Loucy (cell line): ENCODE results near the gene FZD10.

ENCODE experiments used
- H2AFZ ChIP-seq: fragments of 200-600 bp; sonication (generic); 2 replicates; pipeline ENCODE4 v1.6.0; 2016; ENCODE audit warnings: antibody characterized with exemption, mild to moderate bottlenecking, low read length, moderate library complexity
- H3F3A ChIP-seq: fragments of 200-600 bp; 2 replicates; pipeline ENCODE4 v1.6.0; 2016; ENCODE audit warnings: antibody characterized with exemption, low read depth, mild to moderate bottlenecking
- H3K27me3 ChIP-seq: fragments of 200-600 bp; sonication (generic); 2 replicates; pipeline ENCODE4 v1.6.1; 2014; ENCODE audit warnings: low read length, mild to moderate bottlenecking; ENCODE audit not compliant: insufficient read depth, poor library complexity, severe bottlenecking
- H3K36me3 ChIP-seq: fragments of 200-600 bp; sonication (generic); 2 replicates; pipeline ENCODE4 v1.6.1; 2016; ENCODE audit warnings: low read length; ENCODE audit not compliant: insufficient read depth
- H3K4me1 ChIP-seq: fragments of 200-600 bp; sonication (generic); 2 replicates; pipeline ENCODE4 v1.5.1; 2014; ENCODE audit warnings: low read length, mild to moderate bottlenecking; ENCODE audit not compliant: insufficient read depth, poor library complexity, severe bottlenecking
- H3K4me2 ChIP-seq: fragments of 200-600 bp; sonication (generic); 2 replicates; pipeline ENCODE4 v1.6.0; 2014; ENCODE audit warnings: antibody characterized with exemption, low read length, low read depth, mild to moderate bottlenecking; ENCODE audit not compliant: poor library complexity, severe bottlenecking
- H3K4me3 ChIP-seq: fragments of 200-600 bp; sonication (generic); 2 replicates; pipeline ENCODE4 v1.5.1; 2014; ENCODE audit warnings: low read length, mild to moderate bottlenecking, mixed read lengths; ENCODE audit not compliant: poor library complexity, severe bottlenecking
- H3K79me2 ChIP-seq: fragments of 200-600 bp; sonication (generic); 2 replicates; pipeline ENCODE4 v1.6.1; 2014; ENCODE audit warnings: low read length; ENCODE audit not compliant: insufficient read depth
- H3K9ac ChIP-seq: fragments of 200-600 bp; sonication (generic); 2 replicates; pipeline ENCODE4 v1.6.0; 2014; ENCODE audit warnings: mild to moderate bottlenecking, low read depth, low read length, moderate library complexity; ENCODE audit not compliant: poor library complexity, severe bottlenecking
- H3K9me2 ChIP-seq: fragments of 200-600 bp; sonication (generic); replicated peaks from 2 replicates; pipeline ENCODE4 v1.6.1; 2016; ENCODE audit warnings: low read depth, low read length, mixed read lengths
- H3K9me3 ChIP-seq: fragments of 200-600 bp; sonication (generic); 2 replicates; pipeline ENCODE4 v1.6.1; 2014; ENCODE audit warnings: mild to moderate bottlenecking, antibody characterized with exemption, low read length, low read depth; ENCODE audit not compliant: insufficient read depth
- H4K20me1 ChIP-seq: fragments of 200-600 bp; sonication (generic); 2 replicates; pipeline ENCODE4 v1.6.0; 2014; ENCODE audit warnings: antibody characterized with exemption, low read length, mild to moderate bottlenecking; ENCODE audit not compliant: insufficient read depth, poor library complexity, severe bottlenecking
- EZH2phosphoT487 ChIP-seq: fragments of 200-600 bp; IDR thresholded peaks from 2 replicates; pipeline ENCODE4 v1.6.1; 2018; ENCODE audit warnings: antibody characterized with exemption, mild to moderate bottlenecking, moderate library complexity, borderline replicate concordance
- TF ChIP-seq, protein P1 (sequence below): fragments of 200-600 bp; sonication (generic); conservative IDR thresholded peaks from 2 replicates; pipeline ENCODE4 v1.5.1; 2014; ENCODE audit warnings: mild to moderate bottlenecking, antibody characterized with exemption, low read length

FZD10 gene

DNA sequence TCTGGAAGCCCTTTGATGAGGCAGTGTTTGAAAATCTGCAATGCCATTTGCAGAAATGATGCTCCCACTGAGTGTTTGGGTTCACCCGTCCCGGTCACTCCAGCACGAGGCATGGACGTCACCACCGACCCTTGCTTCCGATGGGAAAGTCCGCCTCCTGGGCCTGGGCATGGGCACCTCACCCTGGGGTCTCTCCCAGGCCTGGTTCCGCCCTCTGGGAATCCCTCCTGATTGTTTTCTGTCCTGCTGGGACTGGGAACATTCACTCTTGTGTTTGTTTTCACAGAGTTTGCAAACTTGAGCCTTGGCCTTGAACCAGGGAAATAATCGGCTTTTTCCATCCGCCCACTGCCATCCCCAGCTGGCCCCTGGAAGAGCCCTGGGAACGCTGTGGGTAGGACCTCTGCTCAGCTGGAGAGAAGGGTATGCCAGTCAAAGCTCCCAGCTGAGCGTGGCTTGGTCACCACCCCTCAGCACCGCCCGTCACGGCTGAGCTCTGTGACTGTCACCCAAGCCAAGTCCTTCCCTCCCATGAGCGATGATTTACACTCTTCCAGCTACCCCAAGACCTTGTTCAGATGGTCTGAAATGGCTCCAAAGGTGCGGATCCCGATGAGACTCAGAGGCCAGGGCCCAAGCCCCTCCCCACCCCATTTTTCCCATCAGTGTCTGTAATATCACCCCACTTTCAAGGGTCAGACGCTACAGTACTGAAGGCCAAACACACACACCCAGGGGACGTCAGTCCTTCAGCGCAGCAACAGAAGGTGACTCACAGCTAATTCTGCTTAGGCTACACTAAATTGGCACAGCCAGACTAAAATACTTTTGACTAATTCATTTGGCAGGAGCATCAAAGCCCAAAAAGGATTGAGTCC is 34.1 kb upstream of the FZD10 start:
- no peak overlapping the region for H2AFZ ChIP-seq

DNA sequence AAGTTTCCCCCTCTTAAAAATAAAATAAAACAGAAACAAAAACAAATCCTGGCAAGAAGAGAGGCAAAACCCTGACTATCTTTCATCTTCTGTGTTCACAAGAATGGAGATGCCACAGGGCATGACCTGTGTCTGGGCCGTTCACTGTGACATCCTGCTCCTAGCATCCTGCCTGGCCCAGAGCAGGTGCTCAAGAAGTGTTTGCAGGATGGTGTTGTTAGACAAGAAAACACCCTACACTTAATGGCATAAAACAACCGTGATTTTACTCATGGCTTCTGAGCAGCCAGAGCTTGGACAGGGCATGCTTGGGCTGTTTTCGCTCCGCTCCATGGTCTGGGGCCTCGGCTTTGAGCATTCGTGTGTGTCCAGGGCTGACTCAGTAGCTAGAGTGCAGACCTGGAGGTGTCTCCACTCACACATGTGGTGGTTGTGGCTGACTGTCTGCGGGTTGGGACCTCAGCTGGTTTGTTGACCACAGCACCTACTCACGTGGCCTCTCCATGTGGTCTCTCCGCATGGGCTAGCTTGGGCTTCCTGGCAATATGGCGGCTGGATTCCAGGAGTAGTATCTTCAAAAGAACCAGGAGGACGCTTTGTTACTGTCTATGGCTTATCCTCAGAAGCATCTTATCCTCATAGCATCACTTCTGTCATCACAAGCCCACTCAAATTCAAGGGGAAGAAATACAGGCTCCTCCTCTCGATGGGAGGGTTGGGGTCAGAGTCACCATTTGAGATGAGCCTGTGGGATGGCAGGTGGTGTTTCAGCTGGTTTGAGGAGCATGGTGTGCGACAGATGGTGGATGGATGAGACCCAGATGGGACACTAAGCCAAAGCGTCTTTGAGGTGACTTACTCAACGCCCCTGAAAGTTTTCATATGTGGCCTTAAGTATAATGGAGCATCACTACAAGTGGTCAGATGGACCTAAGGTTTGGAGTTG is 33.2 kb upstream of the FZD10 start:
- H3K9me2 ChIP-seq = no peaks in the 10 kb centered on the region
- no peaks in the 10 kb centered on the region for H3K36me3 ChIP-seq
- H3K27me3 ChIP-seq = no peaks in the 10 kb centered on the region
- H3K4me3 ChIP-seq = no peak overlapping the region
- H3F3A ChIP-seq = no peaks in the 10 kb centered on the region
- H3K9me3 ChIP-seq = no peaks in the 10 kb centered on the region
- H3K4me1 ChIP-seq = peaks cover 11% of the 10 kb centered on the region
- no peak overlapping the region for H3K4me2 ChIP-seq
- H4K20me1 ChIP-seq = no peaks in the 10 kb centered on the region
- no peaks in the 10 kb centered on the region for H3K79me2 ChIP-seq
- no peak overlapping the region for H3K9ac ChIP-seq
- TF ChIP-seq, protein P1, sequence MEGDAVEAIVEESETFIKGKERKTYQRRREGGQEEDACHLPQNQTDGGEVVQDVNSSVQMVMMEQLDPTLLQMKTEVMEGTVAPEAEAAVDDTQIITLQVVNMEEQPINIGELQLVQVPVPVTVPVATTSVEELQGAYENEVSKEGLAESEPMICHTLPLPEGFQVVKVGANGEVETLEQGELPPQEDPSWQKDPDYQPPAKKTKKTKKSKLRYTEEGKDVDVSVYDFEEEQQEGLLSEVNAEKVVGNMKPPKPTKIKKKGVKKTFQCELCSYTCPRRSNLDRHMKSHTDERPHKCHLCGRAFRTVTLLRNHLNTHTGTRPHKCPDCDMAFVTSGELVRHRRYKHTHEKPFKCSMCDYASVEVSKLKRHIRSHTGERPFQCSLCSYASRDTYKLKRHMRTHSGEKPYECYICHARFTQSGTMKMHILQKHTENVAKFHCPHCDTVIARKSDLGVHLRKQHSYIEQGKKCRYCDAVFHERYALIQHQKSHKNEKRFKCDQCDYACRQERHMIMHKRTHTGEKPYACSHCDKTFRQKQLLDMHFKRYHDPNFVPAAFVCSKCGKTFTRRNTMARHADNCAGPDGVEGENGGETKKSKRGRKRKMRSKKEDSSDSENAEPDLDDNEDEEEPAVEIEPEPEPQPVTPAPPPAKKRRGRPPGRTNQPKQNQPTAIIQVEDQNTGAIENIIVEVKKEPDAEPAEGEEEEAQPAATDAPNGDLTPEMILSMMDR = no peak
- TF ChIP-seq EZH2phosphoT487 = no peak
- no peak overlapping the region for H2AFZ ChIP-seq

More for the DNA sequence above, 34.1 kb upstream of the FZD10 start:
- no peaks in the 10 kb centered on the region for H3K9me2 ChIP-seq
- no peaks in the 10 kb centered on the region for H4K20me1 ChIP-seq
- H3K4me1 ChIP-seq = peaks cover 2% of the 10 kb centered on the region
- no peaks in the 10 kb centered on the region for H3K9me3 ChIP-seq
- no peak overlapping the region for H3K9ac ChIP-seq
- H3K79me2 ChIP-seq = no peaks in the 10 kb centered on the region
- H3K36me3 ChIP-seq = no peaks in the 10 kb centered on the region
- H3F3A ChIP-seq = no peaks in the 10 kb centered on the region
- no peak overlapping the region for H3K4me2 ChIP-seq
- no peak for TF ChIP-seq EZH2phosphoT487
- TF ChIP-seq, protein P1 = no peak
- no peak overlapping the region for H3K4me3 ChIP-seq
- H3K27me3 ChIP-seq = no peaks in the 10 kb centered on the region

DNA sequence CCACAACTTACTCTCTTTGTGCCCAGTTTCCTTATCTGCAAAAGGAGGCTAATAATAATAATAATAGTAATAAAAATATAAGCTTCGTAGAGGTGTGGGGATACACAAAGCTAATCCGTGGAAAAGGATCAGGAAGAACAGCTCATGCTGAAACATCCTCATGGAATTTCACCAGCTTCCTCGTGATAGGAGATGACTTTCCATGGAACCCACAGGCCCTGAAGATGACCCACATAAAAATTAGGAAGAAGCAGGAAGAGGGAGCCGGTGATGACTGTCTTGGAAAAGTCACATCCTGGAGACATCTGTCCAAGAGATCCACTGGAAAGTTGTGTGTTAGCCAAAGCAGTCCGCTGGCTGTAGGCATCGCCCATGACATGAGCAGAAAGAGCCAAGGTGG is 31.9 kb upstream of the FZD10 start:
- Histone ChIP-seq H3K9me3 (no peaks in the 10 kb centered on the region), H3K9ac (no peak overlapping the region), H3K79me2 (no peaks in the 10 kb centered on the region), H4K20me1 (no peaks in the 10 kb centered on the region), H3K27me3 (no peaks in the 10 kb centered on the region), H3K36me3 (no peaks in the 10 kb centered on the region), H3K9me2 (no peaks in the 10 kb centered on the region), H3K4me2 (no peak overlapping the region), H3K4me1 (peaks cover 15% of the 10 kb centered on the region), H3K4me3 (no peak overlapping the region), H3F3A (no peaks in the 10 kb centered on the region), H2AFZ (no peak overlapping the region)
- TF ChIP-seq, protein P1 = no peak
- no peak for TF ChIP-seq EZH2phosphoT487
